K562 treated with DMSO at 1 percent for 4 hours (cell line): ENCODE data around the gene H3-3A. TPM values are rescaled to one million over a fixed set of nuclear protein-coding genes. Genes with fewer than 3 reads are reported as not detected.

ENCODE experiments used
- total RNA-seq: library from RNA; unstranded; fragments of 300-600 nt; gene quantifications from 2 replicates; pipeline ENCODE4 v1.2.3, GENCODE V29; 2022; ENCODE audit not compliant: insufficient read depth

The H3-3A gene
- 624 and 668 TPM in 2 replicates for total RNA-seq

DNA sequence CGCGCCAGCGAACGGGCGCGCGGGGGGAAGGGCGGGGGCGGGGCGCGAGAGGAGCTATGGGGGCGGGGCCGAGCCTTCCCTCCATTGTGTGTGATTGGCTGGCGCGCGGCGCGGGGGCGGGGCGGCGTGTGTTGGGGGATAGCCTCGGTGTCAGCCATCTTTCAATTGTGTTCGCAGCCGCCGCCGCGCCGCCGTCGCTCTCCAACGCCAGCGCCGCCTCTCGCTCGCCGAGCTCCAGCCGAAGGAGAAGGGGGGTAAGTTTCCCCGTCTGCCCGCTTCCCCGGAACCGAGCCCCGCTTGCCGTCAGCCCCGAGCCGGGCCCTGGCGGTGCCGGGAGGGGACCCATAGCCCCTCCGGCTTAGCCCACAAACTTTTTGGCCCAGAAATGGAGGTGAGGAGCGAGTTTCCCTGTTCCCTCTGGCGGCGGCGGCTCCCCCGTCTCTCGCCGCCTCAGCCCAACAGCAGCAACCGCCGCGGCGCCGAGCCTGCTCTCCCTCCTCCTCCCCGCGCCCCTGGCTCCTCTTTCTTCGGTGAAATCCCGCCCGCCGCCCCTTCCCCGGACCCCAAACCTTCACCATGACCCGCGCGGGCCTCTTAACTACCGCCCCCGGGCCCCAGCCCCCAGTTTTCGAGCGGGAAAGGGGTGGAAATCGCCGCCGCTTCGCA, at the start of gene H3-3A:
Gene H3-3A (plus strand): TSS at position 159 of the 666 bp plus-strand sequence. CDS start 1,636 bp downstream, outside the sequence.

Other genes with a start within 250 kb of the H3-3A start
- gene TMEM63A, start 180.3 kb upstream of the H3-3A start, total RNA-seq, result 28.8 and 35.5 TPM in 2 replicates
- gene LEFTY1, start 173.6 kb upstream of the H3-3A start, total RNA-seq, result not detected in 2 replicates
- gene PYCR2, start 138.5 kb upstream of the H3-3A start, total RNA-seq, result 197 and 201 TPM in 2 replicates
- not detected in 2 replicates for gene LEFTY2, start 121.5 kb upstream of the H3-3A start, total RNA-seq
- gene SDE2, start 63.4 kb upstream of the H3-3A start, total RNA-seq, result 14.4 and 14.5 TPM in 2 replicates
- 34.6 and 37.1 TPM in 2 replicates for gene ACBD3, start 124.0 kb downstream of the H3-3A start, total RNA-seq
- not detected in 2 replicates for gene MIXL1, start 160.9 kb downstream of the H3-3A start, total RNA-seq
- 11.8 and 13.5 TPM in 2 replicates for gene LIN9, start 246.4 kb downstream of the H3-3A start, total RNA-seq